Measurements from ENCODE around the gene LRG1.
"Not testable (repeated sequence)": the region's sequence is repeated elsewhere in the genome, so short reads cannot be mapped to it uniquely, and the experiment has no call there.

The LRG1 gene

DNA sequence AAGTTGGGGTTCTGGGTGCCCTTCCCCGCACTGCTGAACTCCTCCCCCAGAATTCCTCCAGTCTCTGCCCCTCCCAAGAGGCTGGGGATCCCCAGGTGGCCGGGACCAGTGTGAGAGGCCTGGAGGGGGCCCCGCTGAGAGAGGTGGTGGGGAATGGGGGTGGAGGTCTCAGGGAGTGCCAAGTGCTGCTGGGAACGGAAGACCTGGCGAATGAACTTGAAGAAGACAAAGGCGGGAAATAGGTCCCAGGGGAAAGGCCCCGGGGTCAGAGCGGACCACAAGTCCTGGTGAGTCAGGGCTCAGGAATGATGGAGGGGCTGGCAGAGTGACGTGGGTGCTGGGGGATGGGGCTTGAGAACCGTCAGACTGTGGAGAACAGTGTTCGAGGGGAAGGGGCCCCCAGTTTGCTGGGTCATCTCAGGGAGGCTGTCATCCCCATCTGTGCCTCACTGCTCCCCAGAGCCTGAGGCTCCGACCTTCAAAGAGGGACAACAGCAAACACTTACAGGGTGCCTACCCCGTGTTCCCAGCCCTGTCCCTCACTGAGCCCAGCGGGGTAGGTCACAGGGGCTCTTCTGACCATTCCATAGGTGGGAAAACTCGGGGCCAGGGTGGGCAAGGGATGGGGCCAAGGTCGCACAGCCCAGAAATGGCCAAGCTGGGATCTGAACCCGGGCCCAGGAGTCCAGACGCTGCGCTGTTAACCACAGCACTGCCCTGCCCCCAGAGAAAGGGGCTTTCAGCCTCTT is 35.6 kb upstream of the LRG1 start:
- DNase-seq = no peak

DNA sequence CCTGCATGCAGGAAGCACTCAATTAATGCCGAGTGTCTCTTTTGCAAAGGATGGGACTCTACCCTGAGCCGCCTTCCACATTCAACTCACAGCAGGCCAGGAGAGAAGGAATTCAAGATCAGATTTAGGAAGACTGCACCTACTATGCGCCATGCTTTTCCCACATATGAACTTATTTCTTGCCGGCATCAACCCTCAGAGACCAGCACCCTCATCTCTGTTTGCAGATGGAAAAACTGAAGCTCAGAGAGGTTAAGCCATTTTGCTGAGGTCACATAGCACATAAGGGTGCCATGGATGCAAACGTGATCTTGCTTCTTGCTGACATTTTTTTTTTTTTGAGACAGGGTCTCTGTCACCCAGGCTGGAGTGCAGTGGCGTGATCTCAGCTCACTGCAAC is 33.8 kb upstream of the LRG1 start:
- no peak for DNase-seq

DNA sequence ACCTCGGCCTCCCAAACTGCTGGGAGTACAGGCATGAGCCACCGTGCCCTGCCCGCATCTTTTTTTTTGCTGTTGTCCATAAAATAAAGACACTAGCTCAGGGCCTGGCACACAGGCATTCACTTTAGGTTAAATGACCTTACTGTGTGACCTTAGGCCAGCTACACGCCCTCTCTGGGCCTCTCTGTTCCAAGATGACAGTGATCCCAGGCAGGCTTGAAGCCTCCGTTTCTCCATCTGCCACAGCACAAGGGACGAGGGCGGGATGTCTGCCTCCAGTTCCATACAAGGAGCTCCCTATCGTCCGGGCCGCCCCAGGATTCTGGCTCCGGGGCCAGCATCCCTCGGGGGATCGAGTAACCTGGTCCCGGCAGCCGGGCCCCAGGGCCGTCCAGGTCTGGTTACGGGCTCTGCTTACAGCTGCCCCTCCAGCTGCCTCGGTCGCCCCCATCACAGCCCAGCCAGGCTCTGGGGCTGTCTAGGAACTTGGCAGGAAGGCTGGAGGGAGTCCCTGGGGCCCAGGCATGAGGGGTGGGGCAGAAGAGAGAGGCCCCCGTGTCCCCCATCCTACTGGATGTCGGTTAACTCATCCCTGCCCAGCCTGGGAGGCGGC is 31.6 kb upstream of the LRG1 start:
- DNase-seq = no peak

DNA sequence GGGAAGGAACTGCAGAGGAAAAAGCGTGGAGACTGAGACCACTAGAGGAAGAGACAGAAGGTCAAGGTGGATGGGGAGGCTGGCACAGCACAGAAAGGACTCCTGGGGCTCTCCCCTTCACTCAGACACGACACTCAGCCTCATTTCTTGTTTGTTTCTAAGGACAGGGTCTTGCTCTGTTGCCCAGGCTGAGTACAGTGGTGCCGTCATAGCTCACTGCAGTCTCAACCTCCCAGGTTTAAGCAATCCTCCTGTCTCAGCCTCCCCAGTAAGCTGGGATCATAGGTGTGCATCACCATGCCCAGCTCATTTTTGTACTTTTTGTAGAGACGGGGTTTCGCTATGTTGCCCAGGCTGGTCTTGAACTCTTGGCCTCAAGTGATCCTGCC is 31.1 kb upstream of the LRG1 start:
- DNase-seq = no peak

DNA sequence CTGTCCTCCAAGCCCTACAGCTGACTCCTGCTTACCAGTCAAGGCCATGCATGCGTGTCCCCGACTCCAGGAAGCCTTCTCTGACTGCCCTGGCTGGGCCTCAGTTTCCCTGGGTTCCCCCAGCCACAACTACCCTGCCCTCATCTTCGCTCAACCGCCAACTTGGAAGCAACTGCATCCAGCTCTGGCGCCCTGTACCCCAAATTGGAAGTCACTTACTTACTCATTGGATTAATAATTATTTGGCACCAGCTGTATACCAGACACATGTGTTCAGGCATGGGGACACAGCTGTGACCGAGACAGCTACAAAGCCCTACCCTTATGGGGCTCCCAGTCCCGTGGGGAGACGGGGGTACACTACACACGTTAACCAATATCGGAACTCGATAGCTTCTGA is 30.6 kb upstream of the LRG1 start:
- no peak for DNase-seq

DNA sequence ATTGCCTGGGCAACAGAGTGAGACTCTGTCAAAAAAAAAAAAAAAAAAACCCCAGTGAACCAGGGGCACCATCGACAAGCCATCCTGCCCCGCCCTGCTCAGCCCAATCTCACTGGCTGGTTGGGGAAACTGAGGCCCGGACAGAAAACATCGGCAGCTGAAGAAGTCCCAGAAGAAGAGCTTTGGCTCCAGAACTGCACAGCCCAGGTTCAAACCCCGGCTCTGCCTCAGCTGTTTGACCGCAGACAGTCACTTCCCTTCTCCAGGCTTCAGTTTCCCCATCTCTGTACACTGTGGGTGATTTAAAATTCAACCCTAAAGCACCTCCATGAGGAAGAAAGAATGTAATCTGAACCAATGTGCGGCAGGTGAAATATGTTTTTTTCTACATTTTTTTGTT is 29.1 kb upstream of the LRG1 start:
- no peak for DNase-seq

DNA sequence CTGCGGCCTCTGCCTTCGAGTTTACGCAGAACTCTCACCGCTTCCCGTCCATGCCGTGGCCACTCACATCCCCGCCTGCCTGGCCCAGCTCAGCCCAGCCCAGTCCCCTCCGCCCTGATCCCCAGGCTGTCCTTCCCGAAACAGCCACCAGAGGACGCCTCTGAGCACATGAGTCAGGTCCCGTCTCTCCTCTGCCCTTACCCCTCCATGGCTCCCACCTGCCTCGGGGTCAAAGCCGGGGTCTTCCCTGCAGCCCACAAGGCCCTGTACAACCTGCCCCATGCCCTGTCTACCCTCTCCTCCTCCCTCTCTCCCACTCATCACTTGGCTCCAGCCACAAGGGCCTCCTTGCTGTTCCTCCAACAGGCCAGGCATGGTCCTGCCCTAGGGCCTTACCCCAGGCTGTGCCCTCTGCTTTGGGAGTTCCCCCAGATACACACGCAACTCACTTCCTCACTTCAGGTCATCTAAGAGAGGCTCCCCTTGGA is 27.8 kb upstream of the LRG1 start:
- DNase-seq = peak; percentile 73

DNA sequence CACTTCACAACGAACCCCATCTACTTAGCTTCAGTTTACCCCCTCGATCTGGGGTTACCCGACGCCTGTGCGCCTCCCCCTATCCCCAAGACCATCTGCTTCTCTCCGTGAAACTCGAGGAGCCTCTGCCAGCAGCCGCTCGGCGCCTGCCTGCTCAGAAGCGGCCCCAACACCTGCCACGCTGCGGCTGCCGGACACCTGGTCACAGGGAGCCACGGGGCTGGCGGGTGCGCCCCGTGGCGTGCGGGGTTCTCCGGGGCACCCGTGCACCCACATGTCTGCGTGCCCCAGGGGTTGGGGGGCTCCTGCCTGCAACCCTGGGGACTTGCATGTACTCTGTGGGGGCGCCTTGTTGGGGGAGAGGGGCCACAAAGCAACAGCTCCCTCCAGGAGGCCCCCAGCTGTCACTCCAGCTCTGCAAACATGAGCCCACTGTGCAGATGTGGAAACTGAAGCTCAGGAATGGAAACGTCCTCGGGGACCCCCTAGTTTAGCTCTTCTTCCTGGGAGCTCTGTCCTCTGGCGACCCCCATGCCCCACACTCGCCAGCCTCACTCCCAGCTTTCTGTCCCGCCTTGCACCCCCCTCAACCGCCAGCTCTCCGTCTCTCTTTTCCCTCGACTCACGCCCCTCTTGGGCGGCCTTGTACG is 26.7 kb upstream of the LRG1 start:
- no peak for DNase-seq

DNA sequence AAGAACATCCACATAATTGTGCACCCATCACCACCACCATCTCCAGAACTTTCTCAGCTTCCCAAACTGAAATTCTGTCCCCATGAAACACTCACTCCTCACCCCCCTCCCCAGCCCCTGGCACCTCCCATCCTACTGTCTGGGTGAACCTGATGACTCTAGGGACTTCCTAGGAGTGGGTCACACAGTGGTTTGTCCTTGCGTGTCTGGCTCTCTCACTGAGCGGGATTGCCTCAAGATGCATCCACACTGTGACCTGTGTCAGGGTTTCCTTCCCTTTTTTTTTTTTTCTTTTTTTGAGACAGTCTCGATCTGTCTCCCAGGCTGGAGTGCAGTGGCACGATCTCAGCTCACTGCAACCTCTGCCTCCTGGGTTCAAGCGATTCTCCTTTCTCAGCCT is 23.7 kb upstream of the LRG1 start:
- DNase-seq = not testable (repeated sequence)

DNA sequence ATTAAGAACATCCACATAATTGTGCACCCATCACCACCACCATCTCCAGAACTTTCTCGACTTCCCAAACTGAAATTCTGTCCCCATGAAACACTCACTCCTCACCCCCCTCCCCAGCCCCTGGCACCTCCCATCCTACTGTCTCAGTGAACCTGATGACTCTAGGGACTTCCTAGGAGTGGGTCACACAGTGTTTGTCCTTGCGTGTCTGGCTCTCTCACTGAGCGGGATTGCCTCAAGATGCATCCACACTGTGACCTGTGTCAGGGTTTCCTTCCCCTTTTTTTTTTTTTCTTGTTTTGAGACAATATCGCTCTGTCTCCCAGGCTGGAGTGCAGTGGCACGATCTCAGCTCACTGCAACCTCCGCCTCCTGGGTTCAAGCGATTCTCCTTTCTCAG is 22.2 kb upstream of the LRG1 start:
- not testable (repeated sequence) for DNase-seq

DNA sequence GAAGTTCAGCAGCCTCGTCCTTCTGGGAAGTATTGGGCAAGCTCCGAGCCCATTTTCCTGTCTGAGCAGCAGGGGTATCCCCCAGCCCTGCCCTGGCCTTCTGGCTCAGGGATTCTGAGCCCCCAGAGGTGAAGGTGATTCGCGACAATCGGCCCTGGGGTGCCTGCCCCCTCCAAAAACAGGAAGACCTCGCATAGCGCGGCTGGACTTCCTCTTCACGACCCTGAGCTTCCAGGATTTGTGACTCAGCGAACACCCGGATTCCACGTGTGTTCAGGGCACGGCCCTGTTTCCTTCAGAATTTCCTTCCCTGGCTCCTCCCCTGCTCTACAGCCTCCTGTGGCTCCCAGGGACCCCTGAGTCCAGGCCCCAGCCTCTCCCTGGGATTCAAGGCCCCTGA is 19.7 kb upstream of the LRG1 start, which contains the start of gene SEMA6B:
SEMA6B (minus strand) TSS at position 116 of the 400 bp plus-strand sequence. CDS start 1,227 bp downstream, outside the sequence.
- DNase-seq = no peak

DNA sequence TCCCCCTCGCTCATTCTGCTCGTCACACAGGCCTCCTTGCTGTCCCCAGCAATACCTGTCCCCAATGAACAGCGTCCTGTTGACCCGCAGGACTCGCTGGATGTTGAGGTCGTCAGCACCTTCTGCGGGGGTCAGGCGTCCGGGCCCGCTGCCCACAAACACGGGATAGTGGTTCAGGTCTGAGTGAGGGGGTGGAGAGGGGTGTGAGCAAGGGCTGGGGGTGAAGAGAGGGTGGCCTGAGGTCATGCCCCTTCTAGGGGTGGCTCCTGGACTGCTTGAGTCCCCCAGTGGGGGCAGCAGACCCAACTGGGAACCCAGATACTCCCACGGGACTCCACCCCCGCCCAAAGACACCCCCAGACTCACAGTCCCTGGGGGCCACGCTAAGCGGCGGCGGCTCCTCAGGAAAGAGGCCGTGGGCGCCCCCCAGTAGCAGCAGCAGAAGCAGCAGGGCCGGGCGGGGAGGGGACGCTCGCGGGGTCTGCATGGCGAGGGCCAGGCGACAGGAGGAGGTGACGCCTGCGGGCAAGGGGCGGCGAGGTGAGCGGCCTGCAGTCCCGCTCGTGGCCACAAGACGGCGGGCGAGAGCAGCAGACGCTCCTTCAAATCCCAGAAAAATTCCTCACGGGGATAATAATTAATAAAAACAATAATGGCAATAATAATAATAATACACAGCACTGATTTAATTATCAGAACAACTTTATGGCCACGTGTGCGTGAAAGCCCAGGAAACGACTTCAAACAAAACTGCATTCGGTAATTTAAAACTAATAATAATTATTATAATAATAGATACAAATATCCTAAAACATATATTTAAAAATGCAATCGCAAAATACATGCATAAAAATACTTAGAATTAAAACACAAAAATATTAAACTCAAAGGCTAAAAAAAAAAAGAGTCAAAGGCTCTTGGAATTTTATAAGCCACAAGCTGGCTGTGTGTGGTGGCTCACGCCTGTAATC is 18.4 kb upstream of the LRG1 start:
- no peak for DNase-seq

DNA sequence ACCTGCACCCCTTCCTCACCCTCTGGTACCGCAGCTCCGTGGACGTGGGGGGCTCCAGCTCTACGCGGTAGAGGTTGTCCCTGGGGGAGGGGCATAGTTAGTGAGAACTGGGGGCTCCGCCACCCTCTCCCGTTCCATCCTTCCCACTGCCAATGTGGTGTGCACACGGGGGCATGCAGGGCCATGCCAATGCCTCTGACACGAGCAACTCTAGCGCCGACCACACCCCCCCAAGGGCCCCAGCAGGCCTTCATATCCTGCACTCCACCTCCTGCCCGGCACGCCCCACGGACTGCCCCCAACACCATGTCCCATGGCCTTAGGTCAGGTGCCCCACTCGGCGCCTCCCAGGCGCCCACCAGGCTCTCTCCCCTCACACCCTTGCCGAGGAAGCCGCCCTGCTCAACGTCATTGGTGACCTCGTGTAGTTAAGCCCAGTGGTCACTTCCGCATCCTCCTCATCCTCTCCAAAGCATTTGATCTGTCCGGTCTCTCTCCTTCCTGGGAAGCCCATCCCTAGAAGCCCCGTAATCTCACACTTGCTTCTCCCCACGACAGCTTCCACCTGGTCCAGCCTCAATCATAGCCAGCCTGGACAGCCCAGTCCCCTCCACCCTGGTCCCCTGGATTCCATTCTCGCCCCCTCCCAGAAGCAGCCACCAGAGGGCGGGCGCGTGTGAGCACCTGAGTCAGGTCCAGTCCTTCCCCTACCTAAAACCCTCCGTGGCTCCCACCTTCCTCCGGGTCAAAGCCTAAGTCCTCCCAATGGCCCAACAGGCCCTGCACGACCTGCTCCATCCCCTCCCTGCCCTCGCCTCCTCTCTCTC is 17.5 kb upstream of the LRG1 start:
- DNase-seq = no peak

DNA sequence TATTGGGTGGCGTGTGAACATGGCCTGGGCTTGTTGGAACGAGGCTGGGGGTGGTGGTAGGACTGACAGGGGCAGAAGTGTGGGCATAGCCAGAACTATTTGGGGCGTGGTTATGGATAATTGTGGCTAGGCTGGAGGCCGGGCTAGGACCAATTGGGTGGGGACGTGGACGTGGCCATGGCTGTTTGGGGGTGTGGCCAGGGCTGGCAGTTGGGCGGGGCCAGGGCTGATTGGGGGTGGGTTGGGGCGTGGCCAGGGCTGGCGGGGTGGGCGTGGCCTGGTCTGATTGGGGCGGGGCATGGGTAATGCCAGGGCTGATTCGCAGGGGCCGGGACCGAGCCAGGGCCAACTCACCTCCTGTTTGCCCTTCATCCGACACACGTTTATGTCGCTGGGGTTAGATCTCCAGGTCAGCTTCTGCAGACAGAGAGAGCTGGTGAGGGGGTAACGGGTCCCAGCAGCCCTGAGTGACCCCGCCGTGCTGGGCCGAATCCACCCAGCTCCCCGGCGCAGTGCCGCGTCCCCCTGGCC is 16.8 kb upstream of the LRG1 start:
- DNase-seq = peak; percentile 24

DNA sequence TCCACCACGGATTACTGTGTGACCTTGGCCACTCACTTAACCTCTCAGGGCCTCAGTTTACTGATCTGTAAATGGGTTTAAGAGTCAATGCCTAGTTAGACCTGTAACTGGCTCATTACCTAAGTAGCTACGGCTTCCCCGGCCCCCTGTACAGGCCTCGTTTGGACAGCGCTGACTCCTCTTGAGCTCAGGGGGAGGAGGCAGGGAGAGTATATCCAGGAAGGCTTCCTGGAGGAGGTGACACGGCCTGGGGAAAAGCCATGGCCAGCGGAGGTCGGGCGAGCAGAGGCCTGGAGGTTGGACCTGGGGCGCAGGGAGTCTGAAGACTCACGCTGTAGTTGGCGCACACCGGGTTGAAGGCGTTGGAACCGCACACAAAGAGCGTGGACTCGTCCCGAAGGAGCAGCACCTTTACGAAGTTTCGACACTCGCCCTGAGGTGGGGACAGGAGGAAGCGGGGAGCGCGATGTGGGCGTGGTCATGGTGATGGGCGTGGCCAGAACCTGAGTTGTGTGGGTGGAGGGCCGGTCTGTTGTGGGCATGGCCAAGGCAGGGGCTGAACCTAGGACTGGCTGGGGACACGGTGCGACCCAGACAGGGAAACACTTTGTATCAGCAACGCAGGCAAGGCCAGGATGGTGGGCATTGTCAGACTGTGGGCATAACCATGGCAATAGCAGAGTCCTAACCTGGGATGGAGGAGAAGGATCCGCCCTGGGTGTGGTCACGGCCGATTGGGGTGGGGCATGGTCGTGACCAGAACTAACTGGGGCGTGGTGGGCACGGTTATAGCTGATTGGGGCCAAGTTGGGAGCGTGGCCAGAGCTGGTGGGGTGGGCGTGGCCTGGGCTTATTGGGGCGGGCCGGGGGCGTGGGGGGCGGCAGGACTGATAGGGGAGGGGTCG is 16.1 kb upstream of the LRG1 start:
- no peak for DNase-seq

DNA sequence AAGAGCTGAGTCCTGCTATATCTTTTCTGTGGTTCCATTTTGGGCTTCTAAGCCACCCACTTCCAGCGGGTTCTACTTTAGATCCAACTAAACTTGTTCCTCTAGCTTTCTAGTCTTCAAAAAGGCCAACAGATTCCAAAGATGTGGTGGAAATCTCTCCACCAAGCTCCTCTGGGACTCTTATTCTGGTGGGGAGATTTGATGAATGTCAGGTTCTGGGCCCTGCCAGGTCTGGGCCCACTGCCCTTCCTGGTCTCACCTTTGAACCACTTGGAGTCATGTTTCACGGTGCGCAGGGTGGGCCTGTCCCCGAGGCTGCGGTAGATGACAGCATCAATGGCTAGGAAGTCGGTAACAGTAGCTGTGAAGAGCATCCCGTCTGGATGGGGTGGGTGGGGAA is 14.9 kb upstream of the LRG1 start:
- no peak for DNase-seq

DNA sequence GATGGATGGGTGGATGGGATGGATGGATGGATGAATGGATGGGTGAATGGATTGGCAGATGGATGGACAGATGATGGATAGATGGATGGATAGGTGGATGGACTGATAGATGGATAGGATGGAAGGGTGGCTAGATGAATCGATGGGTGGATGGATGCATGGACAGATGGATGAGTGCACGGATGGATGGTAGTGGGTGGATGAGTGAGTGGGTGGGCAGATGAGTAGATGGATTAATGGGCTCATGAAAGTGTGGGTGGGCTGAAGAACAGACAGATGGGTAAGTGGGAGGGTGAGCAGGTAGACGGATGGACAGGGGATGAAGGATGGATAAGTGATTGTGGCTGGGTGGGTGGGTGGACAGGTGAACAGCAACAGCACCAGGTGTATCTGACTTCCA is 13.9 kb upstream of the LRG1 start:
- DNase-seq = no peak

DNA sequence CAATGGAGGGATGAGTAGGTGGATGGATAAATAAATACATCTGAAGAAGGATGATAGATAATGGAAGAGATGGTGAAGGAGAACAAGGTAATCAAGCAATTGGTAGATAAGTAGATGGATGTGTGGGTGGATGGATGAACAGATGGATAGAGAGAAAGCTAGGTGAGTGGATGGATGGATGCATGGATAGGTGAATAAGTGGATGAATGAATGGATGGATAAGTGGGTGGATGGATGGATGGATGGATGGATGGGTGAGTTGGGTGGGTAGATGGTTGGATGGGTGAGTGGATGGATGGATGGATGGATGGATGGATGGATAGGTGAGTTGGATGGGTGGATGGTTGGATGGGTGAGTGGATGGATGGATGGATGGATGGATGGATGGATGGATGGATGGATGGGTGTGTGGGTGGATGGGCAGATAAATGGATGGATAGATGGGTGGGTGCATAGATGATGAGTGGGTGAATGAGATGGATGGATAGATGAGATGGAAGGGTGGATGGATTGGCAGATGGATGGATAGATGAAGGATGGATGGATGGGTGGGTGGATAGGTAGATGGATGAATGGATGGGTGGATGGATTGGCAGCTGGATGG is 13.4 kb upstream of the LRG1 start:
- no peak for DNase-seq

DNA sequence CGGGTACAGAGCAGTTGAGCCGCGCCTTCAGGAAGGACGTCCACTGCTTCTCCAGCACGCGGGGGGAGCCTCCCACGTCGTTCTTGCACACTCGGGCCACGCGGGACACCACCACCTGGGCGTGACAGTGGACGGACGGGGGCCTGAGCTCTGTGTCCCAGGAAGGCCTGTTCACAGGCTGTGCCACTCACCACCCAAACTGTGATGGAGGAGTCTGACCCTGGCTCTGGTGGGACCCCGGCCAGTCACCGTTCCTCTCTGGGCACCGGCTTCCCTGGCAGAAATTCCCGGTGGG is 12.6 kb upstream of the LRG1 start:
- DNase-seq = no peak

DNA sequence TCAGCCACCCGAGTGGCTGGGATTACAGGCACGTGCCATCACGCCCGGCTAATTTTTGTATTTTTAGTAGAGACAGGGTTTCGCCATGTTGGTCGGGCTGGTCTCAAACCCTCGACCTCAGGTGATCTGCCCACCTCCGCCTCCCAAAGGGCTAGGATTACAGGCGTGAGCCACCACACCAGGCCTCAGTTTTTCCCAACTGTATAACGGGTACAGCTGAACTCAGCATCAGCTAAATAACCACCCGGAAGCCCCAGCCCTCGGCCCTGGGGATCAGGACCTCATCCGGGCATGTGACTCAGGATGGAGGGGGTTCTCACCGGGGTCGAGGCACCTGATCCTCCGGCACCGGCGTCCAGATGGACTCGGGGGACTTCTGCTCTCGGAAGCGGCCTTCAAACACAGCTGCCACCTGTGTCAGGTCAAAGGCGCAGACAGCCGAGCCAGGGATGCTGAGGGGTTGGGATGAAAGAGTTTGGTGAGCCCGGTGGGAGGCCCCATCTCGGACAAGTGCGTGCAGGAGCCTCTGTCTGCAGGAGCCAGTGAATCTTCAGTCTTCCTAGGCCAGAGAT is 10.7 kb upstream of the LRG1 start:
- no peak for DNase-seq

Measured in stimulated activated CD4-positive, alpha-beta T cell treated with anti-CD3 and anti-CD28 coated beads, Interleukin-1b, Interleukin-23, amount 100 ng/mL, for 48 hours (primary cell).